KMS-11 (cell line): Measurements from ENCODE around the gene NLGN3.

ENCODE experiments used
- H2AFZ ChIP-seq: fragments of 200-600 bp; sonication (generic); 2 replicates; pipeline ENCODE4 v1.6.1; 2016; ENCODE audit warnings: antibody characterized with exemption, mixed run types, low read depth
- H3K27ac ChIP-seq: fragments of 200-600 bp; sonication (generic); 2 replicates; pipeline ENCODE4 v1.6.1; 2016; ENCODE audit warnings: mild to moderate bottlenecking, mixed run types
- H3K27me3 ChIP-seq: fragments of 200-600 bp; sonication (generic); 2 replicates; pipeline ENCODE4 v1.6.1; 2017; ENCODE audit warnings: mild to moderate bottlenecking, low read depth, mixed run types, moderate library complexity; ENCODE audit not compliant: insufficient read depth
- H3K36me3 ChIP-seq: fragments of 200-600 bp; sonication (generic); 2 replicates; pipeline ENCODE4 v1.6.1; 2017; ENCODE audit warnings: mild to moderate bottlenecking, mixed run types; ENCODE audit not compliant: insufficient read depth
- H3K4me1 ChIP-seq: fragments of 200-600 bp; sonication (generic); 2 replicates; pipeline ENCODE4 v1.6.1; 2016; ENCODE audit warnings: mild to moderate bottlenecking, low read depth, mixed run types; ENCODE audit not compliant: poor library complexity, severe bottlenecking
- H3K4me2 ChIP-seq: fragments of 200-600 bp; sonication (generic); 2 replicates; pipeline ENCODE4 v1.7.0; 2016; ENCODE audit warnings: mild to moderate bottlenecking, mixed run types
- H3K4me3 ChIP-seq: fragments of 200-600 bp; sonication (generic); IDR thresholded peaks from 2 replicates; pipeline ENCODE4 v1.6.1; 2017; ENCODE audit warnings: low read depth, low read length, mixed read lengths; ENCODE audit not compliant: insufficient read depth
- H3K79me2 ChIP-seq: fragments of 200-600 bp; sonication (generic); 2 replicates; pipeline ENCODE4 v1.6.1; 2016; ENCODE audit warnings: low read depth, mixed run types; ENCODE audit not compliant: insufficient read depth
- H3K9ac ChIP-seq: fragments of 200-600 bp; sonication (generic); 2 replicates; pipeline ENCODE4 v1.6.1; 2016; ENCODE audit warnings: mild to moderate bottlenecking, mixed run types
- H4K20me1 ChIP-seq: fragments of 200-600 bp; sonication (generic); 2 replicates; pipeline ENCODE4 v1.6.1; 2016; ENCODE audit warnings: mild to moderate bottlenecking, mixed run types; ENCODE audit not compliant: insufficient read depth
- TF ChIP-seq, protein P1 (sequence below): fragments of 200-600 bp; sonication (generic); conservative IDR thresholded peaks from 2 replicates; pipeline ENCODE4 v1.6.1; 2017; ENCODE audit warnings: low read depth, mild to moderate bottlenecking, antibody characterized with exemption, low read length, moderate library complexity, mixed read lengths

The NLGN3 gene

DNA sequence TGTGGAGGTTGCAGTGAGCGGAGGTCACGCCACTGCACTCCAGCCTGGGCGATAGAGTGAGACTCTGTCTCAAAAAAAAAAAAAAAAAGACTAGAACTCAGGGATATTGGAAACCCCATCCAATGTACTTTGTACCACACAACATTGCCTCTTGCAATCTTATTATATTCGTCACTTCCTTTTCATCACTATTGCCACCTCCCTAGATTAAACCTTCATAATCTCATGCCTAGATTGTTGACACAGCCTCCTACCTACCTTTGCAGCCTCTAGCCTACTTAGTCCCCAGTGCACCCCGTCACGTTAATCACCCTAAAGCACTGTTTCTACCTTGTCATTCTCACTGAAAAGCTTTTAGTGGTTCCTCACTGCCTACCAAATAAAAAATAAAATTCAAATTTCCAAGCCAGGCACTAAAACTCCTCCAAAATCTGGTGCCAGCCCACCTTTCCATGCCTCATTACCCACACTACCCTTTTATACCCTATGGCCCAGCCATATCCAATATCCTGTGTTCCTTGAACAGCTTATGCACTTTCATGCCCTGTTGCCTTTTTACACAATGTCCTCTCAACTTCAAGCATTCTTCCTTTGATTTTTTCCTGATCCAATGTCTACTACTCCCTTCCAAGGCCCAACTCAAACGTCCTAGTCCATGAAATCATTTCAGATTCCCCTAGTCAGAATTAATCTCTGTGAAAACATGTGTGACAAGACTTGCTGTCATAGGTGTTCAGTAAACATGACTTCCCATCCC is 54.8 kb downstream of the NLGN3 start:
- Histone ChIP-seq H3K27me3 (no peaks in the 10 kb centered on the region), H2AFZ (no peak overlapping the region), H3K4me2 (no peak overlapping the region), H3K27ac (no peak overlapping the region), H3K4me1 (no peaks in the 10 kb centered on the region), H3K36me3 (no peaks in the 10 kb centered on the region), H3K4me3 (no peak overlapping the region), H3K79me2 (no peaks in the 10 kb centered on the region), H3K9ac (no peak overlapping the region), H4K20me1 (no peaks in the 10 kb centered on the region)
- TF ChIP-seq, protein P1, sequence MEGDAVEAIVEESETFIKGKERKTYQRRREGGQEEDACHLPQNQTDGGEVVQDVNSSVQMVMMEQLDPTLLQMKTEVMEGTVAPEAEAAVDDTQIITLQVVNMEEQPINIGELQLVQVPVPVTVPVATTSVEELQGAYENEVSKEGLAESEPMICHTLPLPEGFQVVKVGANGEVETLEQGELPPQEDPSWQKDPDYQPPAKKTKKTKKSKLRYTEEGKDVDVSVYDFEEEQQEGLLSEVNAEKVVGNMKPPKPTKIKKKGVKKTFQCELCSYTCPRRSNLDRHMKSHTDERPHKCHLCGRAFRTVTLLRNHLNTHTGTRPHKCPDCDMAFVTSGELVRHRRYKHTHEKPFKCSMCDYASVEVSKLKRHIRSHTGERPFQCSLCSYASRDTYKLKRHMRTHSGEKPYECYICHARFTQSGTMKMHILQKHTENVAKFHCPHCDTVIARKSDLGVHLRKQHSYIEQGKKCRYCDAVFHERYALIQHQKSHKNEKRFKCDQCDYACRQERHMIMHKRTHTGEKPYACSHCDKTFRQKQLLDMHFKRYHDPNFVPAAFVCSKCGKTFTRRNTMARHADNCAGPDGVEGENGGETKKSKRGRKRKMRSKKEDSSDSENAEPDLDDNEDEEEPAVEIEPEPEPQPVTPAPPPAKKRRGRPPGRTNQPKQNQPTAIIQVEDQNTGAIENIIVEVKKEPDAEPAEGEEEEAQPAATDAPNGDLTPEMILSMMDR, result no peak

DNA sequence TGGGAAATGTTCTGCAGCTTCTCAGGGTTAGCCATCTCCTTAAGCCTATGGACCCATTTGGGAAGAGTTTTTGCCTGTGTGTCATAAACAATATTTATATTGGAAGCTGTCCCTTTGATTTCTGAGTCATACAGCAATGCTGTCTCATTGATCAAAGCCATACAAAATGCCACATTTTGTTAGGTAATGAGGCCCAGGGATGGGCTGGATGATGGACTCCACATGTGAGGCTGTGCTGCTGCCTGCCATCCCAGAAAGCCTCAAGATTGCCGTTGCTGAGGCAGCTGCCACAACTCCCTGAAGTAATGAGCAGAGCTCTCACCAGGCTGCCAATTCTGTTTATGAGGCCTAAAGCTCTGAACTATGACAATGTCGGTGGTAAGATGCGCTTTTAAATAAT is 66.2 kb downstream of the NLGN3 start:
- no peak overlapping the region for H3K4me3 ChIP-seq
- H3K36me3 ChIP-seq, result no peaks in the 10 kb centered on the region
- no peak overlapping the region for H2AFZ ChIP-seq
- H3K9ac ChIP-seq, result no peak overlapping the region
- TF ChIP-seq, protein P1, result no peak
- H3K27me3 ChIP-seq, result no peaks in the 10 kb centered on the region
- H4K20me1 ChIP-seq, result no peaks in the 10 kb centered on the region
- no peak overlapping the region for H3K27ac ChIP-seq
- H3K4me1 ChIP-seq, result no peaks in the 10 kb centered on the region
- H3K79me2 ChIP-seq, result no peaks in the 10 kb centered on the region
- H3K4me2 ChIP-seq, result no peak overlapping the region

DNA sequence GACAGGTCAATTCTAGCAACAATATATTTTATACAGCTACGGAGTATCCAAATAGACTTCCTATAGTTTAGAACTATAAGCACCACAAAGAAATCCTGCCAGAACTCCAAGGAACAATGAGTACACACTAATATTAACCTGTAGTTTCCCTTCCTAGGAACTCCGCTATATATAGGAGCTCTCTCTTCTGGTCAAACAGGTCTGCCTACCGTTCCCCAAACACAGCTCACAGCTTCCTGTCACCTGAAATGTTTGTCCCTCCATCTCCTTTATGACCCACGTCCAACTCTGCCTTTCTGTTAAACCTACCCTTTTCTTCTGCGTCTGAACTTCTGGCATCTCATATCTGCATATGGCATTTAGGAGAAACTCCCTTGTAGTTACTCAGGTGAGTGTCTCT is 67.9 kb downstream of the NLGN3 start:
- TF ChIP-seq, protein P1, result no peak

DNA sequence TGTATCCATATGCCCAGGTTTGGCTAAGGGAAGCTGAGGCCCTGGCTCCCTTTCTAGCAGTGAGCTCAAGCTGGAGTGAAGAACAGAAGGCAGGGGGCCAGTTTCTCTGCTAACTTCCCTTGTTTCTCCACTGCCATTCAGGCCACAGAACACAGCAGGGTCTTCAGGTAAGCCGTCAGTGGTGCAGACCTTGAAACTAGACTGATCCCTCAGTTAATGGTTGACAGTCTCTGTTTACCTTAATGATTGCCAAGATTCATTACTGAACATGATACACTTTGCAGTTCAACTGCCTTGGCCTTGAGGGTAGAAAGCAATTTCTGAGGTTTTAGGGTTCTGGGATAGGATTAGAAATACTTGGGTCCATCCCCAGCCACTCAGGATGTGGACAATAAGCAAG is 69.5 kb downstream of the NLGN3 start:
- no peaks in the 10 kb centered on the region for H3K79me2 ChIP-seq
- H3K4me2 ChIP-seq, result no peak overlapping the region
- H3K9ac ChIP-seq, result no peak overlapping the region
- no peaks in the 10 kb centered on the region for H3K27me3 ChIP-seq
- no peaks in the 10 kb centered on the region for H3K4me1 ChIP-seq
- H3K27ac ChIP-seq, result no peak overlapping the region
- H3K4me3 ChIP-seq, result no peak overlapping the region
- TF ChIP-seq, protein P1, result no peak
- H2AFZ ChIP-seq, result no peak overlapping the region
- H3K36me3 ChIP-seq, result no peaks in the 10 kb centered on the region
- H4K20me1 ChIP-seq, result no peaks in the 10 kb centered on the region

More for the DNA sequence above, 67.9 kb downstream of the NLGN3 start:
- no peaks in the 10 kb centered on the region for H4K20me1 ChIP-seq
- no peak overlapping the region for H2AFZ ChIP-seq
- H3K27me3 ChIP-seq, result no peaks in the 10 kb centered on the region
- H3K79me2 ChIP-seq, result no peaks in the 10 kb centered on the region
- no peaks in the 10 kb centered on the region for H3K36me3 ChIP-seq
- H3K4me2 ChIP-seq, result no peak overlapping the region
- no peaks in the 10 kb centered on the region for H3K4me1 ChIP-seq
- H3K9ac ChIP-seq, result no peak overlapping the region
- H3K4me3 ChIP-seq, result no peak overlapping the region
- no peak overlapping the region for H3K27ac ChIP-seq
